PC-9 (cell line): ENCODE measurements around the gene PRSS33. TPM values are rescaled to one million over a fixed set of nuclear protein-coding genes. Genes with fewer than 3 reads are reported as not detected.

Source experiments
- BruUV-seq: library from RNA; stranded (reverse); fragments of 400-500 nt; replicated peaks from 2 replicates; lab custom pipeline; 2021; lab: Mats Ljungman, UMichigan
- CTCF ChIA-PET: fragments of 300-600 bp; sonication (Branson Sonifier 250); formaldehyde crosslinking; loops from one replicate; lab custom pipeline; 2022; ENCODE audit warnings: antibody characterized with exemption; lab: Charles Lee
- POLR2A ChIA-PET: fragments of 300-600 bp; sonication (Branson Sonifier 250); formaldehyde crosslinking; loops from one replicate; lab custom pipeline; 2022; ENCODE audit warnings: antibody characterized with exemption; ENCODE audit not compliant: unreplicated experiment; lab: Charles Lee
- DNase-seq, 2 experiments: peaks; one replicate each; pipeline versions ENCODE4 v3.0.0 to v3.0.0-alpha.2; 2015 to 2022; ENCODE audit warnings: mixed read lengths in 1 of 2
- H2AFZ ChIP-seq: fragments of 200-600 bp; sonication (generic); 2 replicates; pipeline ENCODE4 v1.8.1; 2017; ENCODE audit warnings: antibody characterized with exemption
- H3F3A ChIP-seq: fragments of 200-600 bp; sonication (generic); 2 replicates; pipeline ENCODE4 v1.8.1; 2017; ENCODE audit warnings: antibody characterized with exemption, mild to moderate bottlenecking, low read depth; ENCODE audit not compliant: insufficient read depth
- H3K27ac ChIP-seq: fragments of 200-600 bp; sonication (generic); 2 replicates; pipeline ENCODE4 v1.6.1; 2016; ENCODE audit warnings: mixed run types
- H3K27me3 ChIP-seq: fragments of 200-600 bp; sonication (generic); 2 replicates; pipeline ENCODE4 v1.6.1; 2016; ENCODE audit warnings: low read depth, mixed run types; ENCODE audit not compliant: insufficient read depth
- H3K36me3 ChIP-seq: fragments of 200-600 bp; sonication (generic); 2 replicates; pipeline ENCODE4 v1.6.1; 2016; ENCODE audit warnings: low read depth, mixed run types
- H3K4me1 ChIP-seq: fragments of 200-600 bp; sonication (generic); replicated peaks from 2 replicates; pipeline ENCODE4 v1.6.1; 2016; ENCODE audit warnings: mixed run types; ENCODE audit not compliant: insufficient read depth
- H3K4me2 ChIP-seq: fragments of 200-600 bp; sonication (generic); 2 replicates; pipeline ENCODE4 v1.6.1; 2017; ENCODE audit warnings: mixed run types
- H3K4me3 ChIP-seq: fragments of 200-600 bp; sonication (generic); 2 replicates; pipeline ENCODE4 v1.6.1; 2016; ENCODE audit warnings: mixed run types
- H3K79me2 ChIP-seq: fragments of 200-600 bp; sonication (generic); 2 replicates; pipeline ENCODE4 v1.6.1; 2017; ENCODE audit warnings: low read depth, mixed run types
- H3K9me2 ChIP-seq: fragments of 200-600 bp; sonication (generic); 2 replicates; pipeline ENCODE4 v1.8.1; 2017; ENCODE audit warnings: mild to moderate bottlenecking; ENCODE audit not compliant: insufficient read depth
- H3K9me3 ChIP-seq: fragments of 200-600 bp; sonication (generic); 2 replicates; pipeline ENCODE4 v1.8.1; 2016; ENCODE audit warnings: low read depth; ENCODE audit not compliant: insufficient read depth
- H4K20me1 ChIP-seq: fragments of 200-600 bp; sonication (generic); 2 replicates; pipeline ENCODE4 v1.8.1; 2017; ENCODE audit not compliant: insufficient read depth
- EZH2 ChIP-seq: fragments of 200-600 bp; sonication (generic); IDR thresholded peaks from 2 replicates; pipeline ENCODE4 v1.8.0; 2017; ENCODE audit warnings: antibody characterized with exemption, low read depth
- intact Hi-C: fragments of 100-400 bp; cut with micrococcal nuclease; formaldehyde crosslinking; loops from one replicate; pipeline ENCODE4 v1.10.0; 2022; ENCODE audit not compliant: unreplicated experiment
- total RNA-seq: library from RNA; stranded (reverse); gene quantifications from 2 replicates; pipeline ENCODE4 v1.2.3, GENCODE V29; 2021
- TF ChIP-seq, protein P1 (sequence below): fragments of 200-600 bp; sonication (generic); conservative IDR thresholded peaks from 2 replicates; pipeline ENCODE4 v1.6.1; 2017; ENCODE audit warnings: mixed run types, antibody characterized with exemption, mild to moderate bottlenecking, moderate library complexity

Gene PRSS33
- total RNA-seq, 1 experiment from 2014 or later, result 0.33 TPM

DNA sequence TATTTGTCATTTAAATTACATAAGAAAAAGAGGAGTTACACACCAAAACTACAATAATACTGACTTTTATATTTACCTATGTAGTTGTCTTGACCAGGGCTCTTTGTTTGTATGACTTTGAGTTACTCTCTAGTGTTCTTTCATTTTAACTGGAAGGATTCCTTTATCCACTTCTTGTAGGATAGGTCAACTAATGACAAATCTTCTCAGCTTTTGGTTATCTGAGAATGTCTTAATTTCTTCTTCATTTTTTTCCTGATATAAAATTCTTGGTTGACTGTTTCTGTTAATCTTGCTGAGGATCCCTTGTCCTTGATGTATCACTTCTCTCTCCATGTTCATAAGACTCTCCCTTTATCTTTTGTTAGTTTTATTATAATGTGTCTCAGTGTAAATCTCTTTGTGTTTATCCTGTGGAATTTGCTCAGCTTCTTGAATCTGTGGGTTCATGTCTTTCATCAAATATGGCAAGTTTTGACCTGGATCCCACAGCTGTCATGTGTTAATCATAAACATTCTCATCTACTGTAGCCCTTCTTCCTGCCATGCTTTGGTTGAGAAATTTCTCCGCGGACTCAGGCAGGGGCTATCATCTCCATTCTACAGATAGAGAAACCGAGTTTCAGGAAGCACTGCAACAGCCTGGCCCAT, 16.3 kb upstream of the PRSS33 start:
- Histone ChIP-seq H3K36me3 (no peaks in the 10 kb centered on the region), H3K27ac (no peak overlapping the region), H4K20me1 (no peaks in the 10 kb centered on the region), H3K4me1 (peaks cover 15% of the 10 kb centered on the region), H3K4me2 (no peak overlapping the region), H2AFZ (no peak overlapping the region), H3K4me3 (no peak overlapping the region), H3F3A (peaks cover 16% of the 10 kb centered on the region; the same call in 1 of the 2 replicates), H3K79me2 (no peaks in the 10 kb centered on the region), H3K27me3 (no peaks in the 10 kb centered on the region), H3K9me2 (no peaks in the 10 kb centered on the region), H3K9me3 (no peaks in the 10 kb centered on the region)
- ChIA-PET CTCF (no interaction called here), POLR2A (no interaction called here)
- intact Hi-C loops, result no loop called here
- DNase-seq, result no peak
- no TSS peak for BruUV-seq
- no peak for TF ChIP-seq EZH2
- TF ChIP-seq, protein P1, sequence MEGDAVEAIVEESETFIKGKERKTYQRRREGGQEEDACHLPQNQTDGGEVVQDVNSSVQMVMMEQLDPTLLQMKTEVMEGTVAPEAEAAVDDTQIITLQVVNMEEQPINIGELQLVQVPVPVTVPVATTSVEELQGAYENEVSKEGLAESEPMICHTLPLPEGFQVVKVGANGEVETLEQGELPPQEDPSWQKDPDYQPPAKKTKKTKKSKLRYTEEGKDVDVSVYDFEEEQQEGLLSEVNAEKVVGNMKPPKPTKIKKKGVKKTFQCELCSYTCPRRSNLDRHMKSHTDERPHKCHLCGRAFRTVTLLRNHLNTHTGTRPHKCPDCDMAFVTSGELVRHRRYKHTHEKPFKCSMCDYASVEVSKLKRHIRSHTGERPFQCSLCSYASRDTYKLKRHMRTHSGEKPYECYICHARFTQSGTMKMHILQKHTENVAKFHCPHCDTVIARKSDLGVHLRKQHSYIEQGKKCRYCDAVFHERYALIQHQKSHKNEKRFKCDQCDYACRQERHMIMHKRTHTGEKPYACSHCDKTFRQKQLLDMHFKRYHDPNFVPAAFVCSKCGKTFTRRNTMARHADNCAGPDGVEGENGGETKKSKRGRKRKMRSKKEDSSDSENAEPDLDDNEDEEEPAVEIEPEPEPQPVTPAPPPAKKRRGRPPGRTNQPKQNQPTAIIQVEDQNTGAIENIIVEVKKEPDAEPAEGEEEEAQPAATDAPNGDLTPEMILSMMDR, result no peak

DNA sequence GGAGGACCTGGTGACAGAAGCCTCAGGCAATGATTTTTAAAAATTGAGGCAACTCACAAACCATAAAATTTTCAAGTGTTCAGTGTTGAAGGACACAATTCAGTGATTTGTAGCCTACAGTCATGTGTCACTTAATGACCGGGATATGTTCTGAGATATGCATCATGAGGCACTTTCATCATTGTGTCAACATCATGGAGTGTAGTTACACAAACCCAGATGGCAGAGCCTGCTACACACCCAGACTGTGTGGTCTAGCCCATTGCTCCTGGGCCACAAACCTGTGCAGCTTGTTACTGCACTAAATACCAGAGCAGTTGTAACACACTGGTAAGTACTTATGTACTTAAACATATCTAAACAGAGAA, 12.5 kb upstream of the PRSS33 start:
- BruUV-seq, result no TSS peak
- intact Hi-C loops, result no loop called here
- Histone ChIP-seq H3K4me3 (no peak overlapping the region), H3K4me2 (0 out of 2 replicates have a peak overlapping the region, but pooled peaks have one; percentile 25), H3K36me3 (no peaks in the 10 kb centered on the region), H4K20me1 (no peaks in the 10 kb centered on the region), H3K9me2 (no peaks in the 10 kb centered on the region), H3K9me3 (no peaks in the 10 kb centered on the region), H3K79me2 (no peaks in the 10 kb centered on the region), H3K27ac (peak overlapping the region; percentile 27), H3F3A (peaks cover 34% of the 10 kb centered on the region), H3K4me1 (peaks cover 36% of the 10 kb centered on the region), H2AFZ (no peak overlapping the region), H3K27me3 (no peaks in the 10 kb centered on the region)
- TF ChIP-seq EZH2, result no peak
- TF ChIP-seq, protein P1, result no peak
- peak in 1 of 2 experiments; percentile 87 for DNase-seq
- ChIA-PET CTCF (no interaction called here), POLR2A (interaction anchor here (0.6 kb wide), 1 partner anchor 24 kb away, joined by 5 read pairs; no protein-coding TSS in a partner anchor)

GRCh38 chr16:2799205-2799858, 12.0 kb upstream of the PRSS33 start:
- Histone ChIP-seq H3K9me3 (no peaks in the 10 kb centered on the region), H3K36me3 (no peaks in the 10 kb centered on the region), H3K4me3 (no peak overlapping the region), H3K27me3 (no peaks in the 10 kb centered on the region), H3K27ac (peak overlapping the region; percentile 27), H4K20me1 (no peaks in the 10 kb centered on the region), H3K4me2 (0 out of 2 replicates have a peak overlapping the region, but pooled peaks have one; percentile 25), H3F3A (peaks cover 39% of the 10 kb centered on the region), H2AFZ (no peak overlapping the region), H3K9me2 (no peaks in the 10 kb centered on the region), H3K79me2 (no peaks in the 10 kb centered on the region), H3K4me1 (peaks cover 41% of the 10 kb centered on the region)
- DNase-seq, result no peak
- CTCF ChIA-PET, result no interaction called here
- intact Hi-C loops, result no loop called here
- TF ChIP-seq EZH2, result no peak
- TF ChIP-seq, protein P1, result no peak
- no TSS peak for BruUV-seq
- POLR2A ChIA-PET, result interaction anchor here (0.6 kb wide), 1 partner anchor 24 kb away, joined by 5 read pairs; no protein-coding TSS in a partner anchor
